Brain pericyte (primary cell): ENCODE measurements around the gene TLE1.
A peak's percentile ranks its signal among the peaks of the same experiment; 100 is the strongest.
"Not testable (repeated sequence)": the region's sequence is repeated elsewhere in the genome, so short reads cannot be mapped to it uniquely, and the experiment has no call there.

Experiments used
- DNase-seq: peaks from one replicate; pipeline ENCODE4 v3.0.0-alpha.2; 2012; ENCODE audit warnings: low read depth, low spot score

TLE1 gene

DNA sequence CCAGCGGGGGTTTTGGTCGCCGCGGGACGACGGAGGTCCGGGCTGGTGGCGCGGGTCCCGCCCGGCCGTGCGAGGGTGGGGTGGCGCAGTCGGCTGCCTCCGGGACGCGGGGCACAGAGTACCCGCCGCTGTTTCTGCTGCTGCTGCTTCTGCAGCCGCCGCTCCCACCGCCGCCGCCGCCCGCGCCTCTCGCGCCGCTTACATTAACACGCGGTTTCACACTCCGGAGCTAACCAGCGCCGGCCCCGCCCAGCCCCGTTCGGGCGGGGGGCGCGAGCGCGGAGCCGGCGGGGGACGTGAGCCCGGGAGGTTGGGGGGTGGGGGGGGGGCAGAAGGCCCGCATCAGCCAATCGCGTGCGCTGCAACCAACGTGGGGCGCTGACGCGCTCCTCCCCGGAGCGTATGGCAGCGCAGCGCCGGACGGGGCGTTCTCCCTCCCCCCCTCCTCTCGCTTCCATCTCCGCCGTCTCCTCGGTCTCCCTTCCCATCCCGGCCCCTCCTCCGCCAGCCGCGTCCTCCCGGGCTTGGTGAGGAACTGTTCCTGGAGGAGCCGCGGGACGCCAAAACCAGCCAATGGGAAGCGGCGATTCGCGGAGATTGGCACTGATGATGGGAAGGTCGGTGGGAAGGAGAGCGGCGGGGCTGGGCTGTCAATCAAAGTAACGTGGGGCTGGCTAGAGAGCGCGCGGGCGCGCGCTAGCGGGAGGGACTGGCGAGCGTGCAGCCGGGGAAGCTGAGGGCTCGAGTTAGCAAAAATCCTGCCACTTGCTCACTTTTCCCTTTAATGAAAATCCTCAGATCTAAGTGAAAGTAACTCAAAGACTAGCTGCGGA, at the start of gene TLE1:
TLE1 (minus strand) TSS at position 205 of the 833 bp plus-strand sequence. CDS start 1,307 bp downstream, outside the sequence.
- DNase-seq: peak; percentile 100

- no peak for DNase-seq
These were observed 48.6 kb upstream of the TLE1 start for GRCh38 chr9:81737871-81738507.

DNA sequence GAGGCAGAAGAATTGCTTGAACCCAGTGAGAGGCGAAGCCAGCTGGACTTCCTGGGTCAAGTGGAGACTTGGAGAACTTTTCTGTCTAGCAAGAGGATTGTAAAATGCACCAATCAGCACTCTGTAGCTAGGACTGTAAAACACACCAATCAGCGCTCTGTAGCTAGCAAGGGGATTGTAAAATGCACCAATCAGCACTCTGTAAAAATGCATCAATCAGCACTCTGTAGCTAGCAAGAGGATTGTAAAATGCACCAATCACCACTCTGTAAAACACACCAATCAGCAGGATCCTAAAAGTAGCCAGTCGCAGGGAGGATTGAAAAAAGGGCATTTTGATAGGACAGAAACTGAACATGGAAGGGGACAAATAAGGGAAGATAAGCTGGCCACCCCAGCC, 41.2 kb upstream of the TLE1 start:
- DNase-seq: not testable (repeated sequence)

GRCh38 chr9:81729135-81729534, 39.8 kb upstream of the TLE1 start:
- no peak for DNase-seq

GRCh38 chr9:81724242-81724889, 35.0 kb upstream of the TLE1 start:
- peak; percentile 59 for DNase-seq

GRCh38 chr9:81722277-81722676, 32.9 kb upstream of the TLE1 start:
- no peak for DNase-seq

DNA sequence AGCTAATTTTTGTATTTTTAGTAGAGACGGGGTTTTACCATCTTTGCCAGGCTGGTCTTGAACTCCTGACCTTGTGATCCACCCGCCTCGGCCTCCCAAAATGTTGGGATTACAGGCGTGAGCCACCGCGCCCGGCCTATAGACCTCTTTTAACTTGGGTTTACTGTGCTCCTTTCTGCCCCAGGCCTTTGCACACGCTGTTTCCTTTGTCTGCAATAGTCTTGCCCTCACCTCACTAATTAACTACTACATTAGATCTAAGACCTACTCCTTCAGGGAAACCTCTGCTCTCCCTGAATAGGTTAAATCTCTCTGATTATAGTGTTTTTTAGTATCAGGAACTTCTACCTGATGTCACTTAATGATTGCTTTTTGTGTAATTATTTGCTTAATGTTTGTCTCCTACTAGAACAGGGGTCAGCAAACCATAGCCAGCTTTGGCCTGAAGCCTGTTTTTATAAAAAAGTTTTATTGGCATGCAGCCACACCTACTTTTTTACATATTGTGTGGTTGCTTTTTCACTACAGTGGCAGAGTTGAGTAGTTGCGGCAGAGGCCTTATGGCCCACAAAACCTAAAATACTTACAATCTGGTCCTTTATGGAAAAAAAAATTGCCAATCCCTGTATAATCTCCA, 31.2 kb upstream of the TLE1 start:
- DNase-seq: no peak

DNA sequence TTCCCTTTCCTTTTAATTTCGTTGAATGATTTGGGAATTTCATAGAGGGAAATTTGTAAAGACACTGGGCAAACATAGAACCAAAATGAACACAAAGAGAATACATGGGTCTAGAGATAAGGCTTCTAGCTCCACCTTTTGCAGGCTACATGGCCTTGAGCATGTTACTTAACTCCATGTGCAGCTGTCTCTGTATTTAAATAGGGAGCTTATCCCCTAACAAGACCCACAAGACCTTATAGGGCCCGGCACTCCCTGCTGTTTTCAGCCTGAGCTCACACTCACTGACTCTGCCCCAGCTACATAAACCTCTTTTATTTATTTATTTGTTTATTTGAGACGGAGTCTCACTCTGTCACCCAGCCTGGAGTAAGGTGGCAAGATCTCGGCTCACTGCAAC, 30.6 kb upstream of the TLE1 start:
- no peak for DNase-seq

DNA sequence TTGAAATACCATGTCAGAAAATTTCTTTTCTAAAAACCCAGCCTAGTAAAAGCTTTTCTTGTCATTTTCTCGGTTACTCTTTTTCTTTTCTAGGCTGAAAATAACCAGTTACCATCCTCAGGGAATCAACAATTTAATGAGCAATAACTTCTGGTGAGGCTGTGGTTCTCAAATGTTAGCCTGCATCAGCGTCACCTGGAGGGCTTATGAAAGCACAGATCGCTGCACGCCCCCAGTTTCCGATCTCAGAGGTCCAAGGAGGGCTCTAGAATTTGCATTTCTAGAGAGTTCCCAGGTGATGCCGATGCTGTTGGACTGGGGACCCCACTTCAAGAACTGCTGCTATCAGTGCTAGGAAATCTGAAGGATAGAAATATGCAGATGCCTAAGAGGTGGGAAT, 28.9 kb upstream of the TLE1 start:
- no peak for DNase-seq

DNA sequence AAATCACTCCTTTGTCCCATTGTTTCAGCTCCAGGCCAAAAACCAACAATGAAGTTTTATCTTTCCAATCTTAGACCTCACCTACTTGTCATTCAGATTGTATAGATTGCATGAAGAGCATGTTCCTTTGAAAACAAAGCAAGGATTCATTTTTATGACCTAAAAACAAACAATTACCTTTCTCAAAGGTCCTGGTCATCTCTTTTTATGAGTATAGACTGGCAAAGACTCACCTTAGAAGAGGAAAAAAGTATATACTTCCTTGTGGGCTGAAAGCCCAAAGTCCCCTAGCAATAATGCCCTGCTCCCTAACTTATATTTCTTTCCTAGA, 28.4 kb upstream of the TLE1 start:
- no peak for DNase-seq

- DNase-seq: no peak
These were observed 27.9 kb upstream of the TLE1 start for GRCh38 chr9:81717061-81717746.

- DNase-seq: no peak
These were observed 27.1 kb upstream of the TLE1 start for GRCh38 chr9:81716409-81716808.

- no peak for DNase-seq
These were observed 16.2 kb upstream of the TLE1 start for GRCh38 chr9:81705578-81705977.

GRCh38 chr9:81694541-81694940, 5.2 kb upstream of the TLE1 start:
- no peak for DNase-seq

GRCh38 chr9:81693671-81694378, 4.5 kb upstream of the TLE1 start:
- DNase-seq: no peak

DNA sequence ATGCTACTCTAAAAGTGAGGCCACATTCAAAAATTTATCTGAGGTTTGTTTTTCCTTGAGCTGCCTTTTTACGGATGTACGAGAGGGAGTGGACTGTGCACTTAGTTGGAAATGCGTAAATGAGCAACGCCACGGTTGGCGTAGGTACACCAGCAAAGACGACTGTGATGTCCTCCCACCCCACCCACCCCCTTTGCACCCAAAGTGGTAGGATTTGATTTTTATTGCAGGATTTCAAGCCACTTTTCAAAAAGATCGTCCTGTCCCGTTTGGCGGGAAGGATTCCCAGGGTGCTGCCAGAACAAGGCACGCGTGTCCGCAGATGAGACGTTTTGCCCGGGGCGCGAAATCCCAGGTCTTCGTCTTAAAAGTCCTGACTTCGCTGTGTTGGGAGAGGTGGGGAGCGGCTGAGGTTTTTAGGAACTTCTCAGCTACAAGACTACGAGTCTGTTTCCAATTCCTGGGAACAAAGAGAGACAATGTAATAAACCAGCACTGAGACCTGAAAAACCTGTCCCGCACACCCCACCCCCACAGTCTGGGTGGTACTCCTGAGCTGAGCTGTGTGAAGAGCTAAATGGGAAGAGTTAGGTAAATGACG, 1.0 kb upstream of the TLE1 start:
- no peak for DNase-seq

DNA sequence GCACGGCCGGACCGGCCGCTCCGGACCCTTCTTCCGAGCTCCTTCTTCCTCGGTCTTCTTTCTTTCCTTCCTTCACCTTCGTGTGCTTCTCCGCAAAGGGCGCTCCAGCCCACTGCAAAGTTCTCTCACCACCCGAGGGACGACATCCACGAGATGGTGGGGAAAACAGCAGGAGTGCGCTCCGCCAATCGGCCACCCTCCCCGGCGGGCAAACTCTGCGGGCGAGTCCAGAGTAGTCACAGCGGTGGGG, 329 bp downstream of the TLE1 start:
- not testable (repeated sequence) for DNase-seq

GRCh38 chr9:81688262-81689092, 870 bp downstream of the TLE1 start:
- DNase-seq: not testable (repeated sequence)

- DNase-seq: no peak
These were observed 1.7 kb downstream of the TLE1 start for GRCh38 chr9:81687521-81688261.
